ENCODE results near the gene L1TD1.
"Not testable (repeated sequence)": the region's sequence is repeated elsewhere in the genome, so short reads cannot be mapped to it uniquely, and the experiment has no call there.

L1TD1 gene

DNA sequence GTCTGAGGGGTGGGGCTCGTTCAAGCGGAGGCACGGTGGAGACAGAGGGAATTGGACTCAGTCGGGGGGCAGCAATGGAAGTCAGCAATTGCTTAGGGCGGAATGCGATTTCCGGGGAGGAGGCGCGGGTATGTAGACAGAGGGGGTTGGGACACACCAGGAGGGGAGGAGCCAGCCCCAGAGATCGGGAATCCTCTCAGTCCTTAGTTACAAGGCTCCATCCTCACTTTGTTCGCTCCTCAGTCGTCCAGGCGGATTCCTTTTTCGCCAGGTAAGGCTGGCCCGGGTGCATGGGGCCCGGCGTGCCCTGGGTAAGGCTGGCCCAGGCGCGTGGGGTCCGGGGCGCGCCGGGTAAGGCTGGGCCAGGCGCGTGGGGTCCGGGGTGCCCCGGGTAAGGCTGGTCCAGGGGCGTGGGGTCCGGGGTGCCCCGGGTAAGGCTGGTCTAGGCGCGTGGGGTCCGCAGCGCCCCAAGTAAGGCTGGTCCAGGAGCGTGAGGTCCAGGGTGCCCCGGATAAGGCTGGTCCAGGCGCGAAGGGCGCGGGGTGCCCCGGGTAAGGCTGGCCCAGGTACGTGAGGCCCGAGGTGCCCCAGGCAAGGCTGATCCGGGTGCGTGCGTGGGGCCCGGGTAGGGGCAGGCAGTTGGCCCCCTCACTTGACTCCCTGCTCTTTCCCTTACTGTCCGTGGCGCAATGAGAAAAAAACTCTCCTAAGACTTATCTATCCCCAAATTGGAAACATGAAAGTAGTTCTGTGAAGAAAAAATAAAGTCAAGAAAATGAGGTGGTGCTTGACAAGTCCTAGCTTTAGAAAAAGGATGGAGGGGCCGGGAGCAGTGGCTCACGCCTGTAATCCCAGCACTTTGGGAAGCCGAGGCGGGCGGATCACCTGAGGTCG, at the start of gene L1TD1:
TSS of gene L1TD1 (plus strand) at position 199 of the 894 bp plus-strand sequence. CDS start 11,780 bp downstream, outside the sequence.
- peak; percentile 93 for DNase-seq (ENCODE audit: low read depth, low spot score)

DNA sequence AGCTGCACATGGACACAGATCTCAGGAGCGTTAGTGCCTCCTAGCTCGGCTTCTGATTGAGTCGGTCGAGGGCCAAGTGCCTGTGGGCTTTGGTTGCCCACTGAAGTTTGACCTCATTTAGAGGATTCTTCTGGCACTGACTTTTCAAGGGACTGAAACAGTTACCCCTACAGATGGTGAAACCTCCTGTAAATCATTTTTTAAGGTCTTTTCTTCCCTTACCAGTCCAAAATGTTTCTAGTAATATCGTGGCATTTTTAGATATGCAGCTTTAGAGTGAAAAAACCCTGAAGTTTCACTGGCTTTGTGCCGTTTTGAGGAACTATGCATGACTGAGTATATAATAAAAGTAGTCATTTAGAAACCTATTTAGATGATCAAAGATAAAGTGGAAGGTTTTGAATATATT, 34.7 kb upstream of the L1TD1 start:
- DNase-seq (ENCODE audit: low read depth, low spot score): no peak

- DNase-seq (ENCODE audit: low read depth, low spot score): no peak
Measured at GRCh38 chr1:62161711-62162110, 32.9 kb upstream of the L1TD1 start.

DNA sequence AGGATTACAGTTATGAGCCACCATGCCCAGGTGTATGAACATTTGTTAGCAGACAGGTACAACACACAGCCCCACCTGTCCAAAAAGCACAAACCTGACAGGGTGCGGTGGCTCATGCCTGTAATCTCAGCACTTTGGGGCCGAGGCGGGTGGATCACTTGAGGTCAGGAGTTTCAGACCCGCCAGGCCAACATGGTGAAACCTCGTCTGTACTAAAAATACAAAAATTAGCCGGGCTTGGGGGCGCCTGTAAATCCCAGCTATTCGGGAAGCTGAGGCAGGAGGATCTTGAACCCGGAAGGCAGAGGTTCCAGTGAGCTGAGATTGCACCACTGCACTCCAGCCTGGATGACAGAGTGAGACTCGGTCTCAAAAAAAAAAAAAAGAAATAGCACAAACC, 24.3 kb upstream of the L1TD1 start:
- DNase-seq (ENCODE audit: low read depth, low spot score): not testable (repeated sequence)

- no peak for DNase-seq (ENCODE audit: low read depth, low spot score)
Measured at GRCh38 chr1:62175568-62176179, 19.0 kb upstream of the L1TD1 start.

DNA sequence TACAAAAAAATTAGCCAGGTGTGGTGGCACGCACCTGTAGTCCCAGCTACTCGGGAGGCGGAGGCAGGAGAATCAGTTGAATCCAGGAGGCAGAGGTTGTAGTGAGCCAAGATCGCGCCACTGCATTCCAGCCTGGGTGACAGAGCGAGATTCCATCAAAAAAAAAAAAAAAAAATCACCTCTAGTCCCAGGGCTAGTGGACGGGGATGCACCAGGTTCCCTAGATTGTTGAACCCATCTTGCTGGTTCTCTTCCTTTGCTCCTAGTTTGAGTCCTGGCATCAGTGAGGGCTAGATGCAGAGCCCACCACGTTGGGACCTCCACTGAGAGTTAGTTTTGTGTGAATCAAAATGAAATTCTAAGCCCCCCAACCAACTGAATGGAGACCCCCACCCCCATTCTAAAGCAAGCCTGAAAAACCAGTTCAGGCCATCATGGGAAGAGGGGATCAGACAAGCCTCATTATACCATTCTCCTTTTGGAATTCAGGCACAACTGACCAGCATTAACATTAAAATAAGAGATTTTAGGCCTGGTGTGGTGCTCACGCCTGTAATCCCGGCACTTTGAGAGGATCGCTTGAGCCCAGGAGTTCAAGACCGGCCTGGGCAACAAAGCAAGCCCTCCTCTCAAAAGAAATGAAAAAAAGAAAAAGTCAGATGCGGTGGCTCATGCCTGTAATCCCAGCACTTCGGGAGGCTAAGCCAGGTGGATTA, 17.9 kb upstream of the L1TD1 start:
- no peak for DNase-seq (ENCODE audit: low read depth, low spot score)

DNA sequence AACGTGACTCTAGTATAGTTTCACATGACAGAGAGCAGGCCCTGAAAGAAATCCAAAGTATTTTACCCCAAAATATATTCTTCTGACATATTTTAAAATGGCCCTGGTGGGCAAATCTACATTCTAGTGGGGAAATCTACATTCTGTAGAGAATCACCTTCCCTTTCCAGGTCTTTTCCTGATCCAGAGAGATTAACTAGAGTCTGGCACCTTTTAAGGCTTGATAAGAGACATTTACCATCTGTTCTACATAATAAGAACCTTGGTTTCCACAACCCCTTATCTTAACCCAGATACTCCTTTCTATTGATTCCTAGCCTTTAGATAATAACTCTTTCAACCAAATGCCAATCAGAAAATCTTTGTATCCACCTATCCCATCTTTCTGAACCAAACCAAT, 17.0 kb upstream of the L1TD1 start:
- no peak for DNase-seq (ENCODE audit: low read depth, low spot score)

GRCh38 chr1:62178372-62178771, 16.3 kb upstream of the L1TD1 start:
- DNase-seq (ENCODE audit: low read depth, low spot score): no peak

- DNase-seq (ENCODE audit: low read depth, low spot score): not testable (repeated sequence)
Measured at GRCh38 chr1:62180054-62180453, 14.6 kb upstream of the L1TD1 start.

DNA sequence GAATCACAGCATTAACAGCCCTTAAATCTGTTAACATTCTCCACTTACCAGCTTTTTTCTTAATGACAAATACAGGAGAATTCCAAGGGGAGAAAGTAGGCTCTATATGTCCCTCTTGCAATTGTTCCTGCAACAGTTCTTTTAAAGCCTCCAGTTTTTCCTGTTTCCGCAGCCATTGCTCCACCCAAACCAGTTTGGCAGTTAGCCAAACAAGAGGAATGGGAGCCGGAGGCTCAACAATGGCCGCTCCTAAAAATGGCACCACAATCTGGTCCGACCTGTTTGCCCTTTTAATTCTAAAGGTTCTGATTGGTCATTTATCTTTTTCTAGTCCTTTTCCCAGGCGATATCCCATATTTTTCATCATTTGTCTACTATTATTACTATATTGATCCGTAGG, 14.0 kb upstream of the L1TD1 start:
- DNase-seq (ENCODE audit: low read depth, low spot score): no peak

DNA sequence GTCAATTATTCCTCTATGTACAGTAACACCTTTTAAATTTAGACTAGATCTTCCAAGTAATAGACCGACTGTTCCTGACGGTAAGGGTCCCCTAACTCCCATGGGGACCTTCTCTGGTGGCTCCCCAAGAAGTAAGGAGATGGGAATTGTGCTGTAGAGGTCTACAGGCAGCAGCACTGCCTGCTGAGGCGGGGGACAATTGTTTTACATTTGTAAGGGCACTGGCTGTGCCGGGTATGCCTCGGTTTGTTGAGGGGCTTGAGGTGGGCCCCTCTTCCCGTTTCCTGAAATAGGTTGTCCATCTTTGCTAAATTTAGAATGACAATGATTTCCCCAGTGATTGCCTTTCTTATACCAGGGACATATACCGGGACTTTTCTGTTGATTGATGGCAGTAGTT, 13.1 kb upstream of the L1TD1 start:
- no peak for DNase-seq (ENCODE audit: low read depth, low spot score)

- DNase-seq (ENCODE audit: low read depth, low spot score): not testable (repeated sequence)
Measured at GRCh38 chr1:62182157-62182556, 12.5 kb upstream of the L1TD1 start.

DNA sequence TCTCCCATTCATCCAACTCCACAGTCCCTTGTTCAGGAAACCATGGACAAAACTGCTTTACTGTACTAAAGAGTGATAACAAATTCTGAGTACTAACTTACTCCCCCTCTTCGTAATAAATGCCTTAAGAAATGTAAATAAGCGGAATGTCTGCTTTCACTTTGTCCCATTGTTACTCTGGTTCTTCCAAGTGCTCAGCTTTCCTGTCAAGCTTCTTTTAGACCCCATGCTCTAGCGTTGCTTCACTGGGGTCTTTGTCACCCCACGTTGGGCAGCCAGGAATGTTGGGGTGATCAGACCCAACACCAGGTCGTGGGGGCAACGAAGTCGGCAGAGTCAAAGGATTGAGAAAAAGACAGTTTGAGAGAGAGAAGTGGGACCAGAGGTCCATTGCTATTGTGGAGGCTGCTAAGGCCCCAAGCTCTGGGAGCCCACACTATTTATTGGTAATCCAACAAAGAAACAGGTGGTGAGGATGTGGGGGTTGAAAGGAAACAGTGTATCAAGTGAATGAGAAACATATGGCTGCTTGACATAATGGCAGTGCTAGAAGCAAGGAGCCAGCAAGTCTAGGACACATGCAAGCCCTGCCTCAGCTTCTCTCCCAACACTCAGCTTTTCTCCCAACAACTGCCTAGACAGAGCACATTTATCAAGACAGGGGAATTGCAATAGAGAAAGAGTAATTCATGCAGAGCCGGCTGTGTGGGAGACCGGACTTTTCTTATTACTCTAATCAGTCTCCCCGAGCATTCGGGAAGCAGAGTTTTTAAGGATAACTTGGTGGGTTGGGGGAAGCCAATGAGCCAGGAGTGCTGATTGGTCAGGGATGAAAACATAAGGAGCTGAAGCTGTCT, 11.3 kb upstream of the L1TD1 start:
- DNase-seq (ENCODE audit: low read depth, low spot score): not testable (repeated sequence)

DNA sequence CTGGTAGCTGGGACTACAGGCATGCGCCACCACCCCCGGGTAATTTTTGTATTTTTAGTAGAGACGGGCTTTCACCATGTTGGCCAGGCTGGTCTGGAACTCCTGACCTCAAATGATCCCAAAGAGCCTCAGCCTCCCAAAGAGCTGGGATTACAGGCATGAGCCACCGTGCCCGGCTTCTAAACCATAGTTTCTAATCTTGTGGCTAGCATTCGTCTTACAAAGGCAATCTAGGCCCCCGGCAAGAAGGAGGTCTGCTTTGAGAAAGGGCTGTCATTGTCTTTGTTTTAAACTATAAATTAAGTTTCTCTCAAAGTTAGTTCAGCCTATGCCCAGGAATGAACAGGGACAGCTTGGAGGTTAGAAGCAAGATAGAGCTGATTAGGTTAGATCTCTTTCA, 10.3 kb upstream of the L1TD1 start:
- DNase-seq (ENCODE audit: low read depth, low spot score): no peak

GRCh38 chr1:62185233-62185632, 9.4 kb upstream of the L1TD1 start:
- not testable (repeated sequence) for DNase-seq (ENCODE audit: low read depth, low spot score)

DNA sequence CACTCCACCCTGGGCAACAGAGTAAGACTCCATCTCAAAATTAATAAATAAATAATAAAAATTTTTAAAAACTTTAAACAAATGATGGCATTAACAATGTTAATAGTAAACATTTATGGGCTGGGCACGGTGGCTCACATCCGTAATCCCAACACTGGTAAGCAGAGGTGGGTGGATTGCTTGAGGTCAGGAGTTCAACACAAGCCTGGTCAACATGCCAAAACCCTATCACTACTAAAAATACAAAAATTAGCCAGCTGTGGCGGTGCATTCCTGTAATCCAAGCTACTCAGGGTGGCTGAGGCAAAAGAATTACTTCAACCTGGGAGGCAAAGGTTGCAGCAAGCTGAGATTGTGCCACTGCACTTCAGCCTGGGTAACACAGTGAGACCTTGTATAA, 9.0 kb upstream of the L1TD1 start:
- DNase-seq (ENCODE audit: low read depth, low spot score): no peak

GRCh38 chr1:62187548-62187947, 7.1 kb upstream of the L1TD1 start:
- no peak for DNase-seq (ENCODE audit: low read depth, low spot score)

DNA sequence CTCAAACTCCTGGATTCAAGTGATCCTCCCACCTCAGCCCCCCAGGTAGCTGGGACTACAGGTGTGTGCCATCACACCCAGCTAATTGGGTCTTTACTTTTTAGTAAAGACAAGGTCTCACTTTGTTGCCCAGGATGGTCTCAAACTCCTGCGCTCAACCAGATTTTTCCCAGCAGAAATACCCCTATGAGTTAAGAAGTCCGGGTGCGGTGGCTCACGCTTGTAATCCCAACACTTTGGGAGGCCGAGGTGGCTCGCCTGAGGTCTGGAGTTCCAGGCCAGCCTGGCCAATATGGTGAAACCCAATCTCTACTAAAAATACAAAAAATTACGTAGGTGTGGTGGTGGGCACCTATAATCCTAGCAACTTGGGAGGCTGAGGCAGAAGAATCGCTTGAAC, 6.5 kb upstream of the L1TD1 start:
- DNase-seq (ENCODE audit: low read depth, low spot score): no peak

GRCh38 chr1:62196086-62196690, 1.5 kb downstream of the L1TD1 start:
- DNase-seq (ENCODE audit: low read depth, low spot score): no peak

DNA sequence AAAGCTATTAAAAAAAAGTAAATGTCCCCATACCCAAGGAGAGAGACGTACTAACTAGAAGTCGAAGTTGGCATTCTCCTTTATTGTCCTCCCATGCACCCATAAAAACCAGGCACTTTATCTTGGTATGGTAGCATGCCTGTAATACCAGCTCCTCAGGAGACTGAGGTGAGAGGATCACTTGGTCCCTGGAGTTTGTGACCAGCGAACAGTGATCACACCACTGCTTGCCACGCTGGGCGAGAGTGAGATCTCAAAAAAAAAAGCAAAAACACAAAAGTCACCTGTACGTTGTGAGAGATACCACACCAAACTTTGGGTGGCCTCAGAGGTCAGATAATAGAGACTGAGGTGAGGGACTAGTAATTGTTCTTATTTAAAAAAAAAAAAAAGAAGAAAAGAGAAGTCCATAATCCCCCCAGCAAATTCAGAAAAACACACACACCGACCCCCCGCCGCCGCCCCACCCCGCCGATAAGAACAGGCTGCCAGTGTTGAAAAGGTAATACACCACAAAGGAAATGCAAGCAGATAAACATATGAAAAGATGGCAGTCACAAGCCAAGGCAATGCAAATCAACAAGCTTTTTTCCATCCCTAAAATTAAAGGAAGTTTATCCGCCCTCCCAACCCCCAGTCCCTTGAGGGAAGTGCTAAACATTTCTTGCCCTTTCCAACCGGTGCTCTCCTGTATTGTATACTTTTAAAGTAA, 3.6 kb downstream of the L1TD1 start:
- DNase-seq (ENCODE audit: low read depth, low spot score): no peak

- no peak for DNase-seq (ENCODE audit: low read depth, low spot score)
Measured at GRCh38 chr1:62198781-62199125, 4.1 kb downstream of the L1TD1 start.

Measured in iPS DF 19.7 (cell line).